ENCODE results near the gene CNN3. TPM values are rescaled to one million over a fixed set of nuclear protein-coding genes. Genes with fewer than 3 reads are reported as not detected.

Gene CNN3
- total RNA-seq, 4 donors from 2014 or later: 148 to 216 (median 175) TPM

DNA sequence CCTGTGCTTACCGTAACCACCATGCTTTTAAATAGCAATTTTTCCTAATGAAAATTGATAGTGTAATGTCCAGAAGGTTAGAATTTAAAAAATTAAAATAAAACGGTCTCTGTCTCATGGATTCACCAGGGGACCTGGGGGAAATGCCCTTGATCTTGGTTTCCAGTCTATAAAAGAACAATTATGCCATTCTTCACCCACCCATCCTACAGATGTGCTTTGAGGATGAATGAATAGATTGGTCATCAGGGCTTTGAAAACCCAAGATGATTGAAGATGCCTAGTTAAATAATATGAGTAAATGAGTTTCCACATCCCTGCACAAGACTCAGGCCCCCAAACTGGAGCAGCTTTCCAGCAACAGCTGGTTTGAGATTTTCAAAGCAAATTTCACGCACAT, 38.7 kb downstream of the CNN3 start:
- TF ChIP-seq, protein P1, sequence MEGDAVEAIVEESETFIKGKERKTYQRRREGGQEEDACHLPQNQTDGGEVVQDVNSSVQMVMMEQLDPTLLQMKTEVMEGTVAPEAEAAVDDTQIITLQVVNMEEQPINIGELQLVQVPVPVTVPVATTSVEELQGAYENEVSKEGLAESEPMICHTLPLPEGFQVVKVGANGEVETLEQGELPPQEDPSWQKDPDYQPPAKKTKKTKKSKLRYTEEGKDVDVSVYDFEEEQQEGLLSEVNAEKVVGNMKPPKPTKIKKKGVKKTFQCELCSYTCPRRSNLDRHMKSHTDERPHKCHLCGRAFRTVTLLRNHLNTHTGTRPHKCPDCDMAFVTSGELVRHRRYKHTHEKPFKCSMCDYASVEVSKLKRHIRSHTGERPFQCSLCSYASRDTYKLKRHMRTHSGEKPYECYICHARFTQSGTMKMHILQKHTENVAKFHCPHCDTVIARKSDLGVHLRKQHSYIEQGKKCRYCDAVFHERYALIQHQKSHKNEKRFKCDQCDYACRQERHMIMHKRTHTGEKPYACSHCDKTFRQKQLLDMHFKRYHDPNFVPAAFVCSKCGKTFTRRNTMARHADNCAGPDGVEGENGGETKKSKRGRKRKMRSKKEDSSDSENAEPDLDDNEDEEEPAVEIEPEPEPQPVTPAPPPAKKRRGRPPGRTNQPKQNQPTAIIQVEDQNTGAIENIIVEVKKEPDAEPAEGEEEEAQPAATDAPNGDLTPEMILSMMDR (IDR thresholded peaks at IDR 0.05): no peak
- no peak for DNase-seq (ENCODE audit: low spot score)
- ATAC-seq (ENCODE audit: low FRiP score): no peak

GRCh38 chr1:94887603-94888171, 39.2 kb downstream of the CNN3 start:
- ATAC-seq (ENCODE audit: low FRiP score) (no peak), DNase-seq (ENCODE audit: low spot score) (no peak)
- TF ChIP-seq, protein P1 (IDR thresholded peaks at IDR 0.05): no peak

- TF ChIP-seq, protein P1 (IDR thresholded peaks at IDR 0.05): no peak
- ATAC-seq (ENCODE audit: low FRiP score): no peak
- no peak for DNase-seq (ENCODE audit: low spot score)
These were observed 39.8 kb downstream of the CNN3 start for GRCh38 chr1:94887106-94887505.

- ATAC-seq (ENCODE audit: low FRiP score) (no peak), DNase-seq (ENCODE audit: low spot score) (no peak)
- TF ChIP-seq, protein P1 (IDR thresholded peaks at IDR 0.05): no peak
These were observed 40.5 kb downstream of the CNN3 start for GRCh38 chr1:94886361-94886760.

GRCh38 chr1:94884507-94884906, 42.4 kb downstream of the CNN3 start:
- no peak for ATAC-seq (ENCODE audit: low FRiP score)
- TF ChIP-seq, protein P1 (IDR thresholded peaks at IDR 0.05): no peak
- DNase-seq (ENCODE audit: low spot score): no peak

GRCh38 chr1:94884106-94884505, 42.8 kb downstream of the CNN3 start:
- peak; percentile 38 for ATAC-seq (ENCODE audit: low FRiP score)
- TF ChIP-seq, protein P1 (IDR thresholded peaks at IDR 0.05): no peak
- no peak for DNase-seq (ENCODE audit: low spot score)

DNA sequence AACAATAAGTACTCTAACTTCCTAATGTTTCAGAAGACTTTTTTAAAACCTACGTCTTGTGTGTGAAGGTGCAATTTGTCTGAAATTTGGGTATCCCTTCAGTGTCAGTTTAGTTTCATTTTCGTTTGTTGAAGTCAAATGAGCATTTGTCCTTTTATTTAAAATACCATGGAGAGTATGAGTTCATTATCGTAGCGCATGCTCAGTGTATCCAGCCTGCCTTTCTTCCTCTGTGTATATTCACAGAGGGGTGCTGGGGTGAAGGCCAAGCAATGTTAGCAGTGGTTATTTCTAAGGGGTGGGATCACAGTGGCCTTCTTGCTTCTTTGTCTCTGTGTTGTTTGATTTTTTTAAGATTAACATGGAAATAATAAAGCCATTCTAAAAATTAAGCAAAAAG, 43.2 kb downstream of the CNN3 start:
- ATAC-seq (ENCODE audit: low FRiP score) (peak; percentile 70), DNase-seq (ENCODE audit: low spot score) (no peak)
- TF ChIP-seq, protein P1 (IDR thresholded peaks at IDR 0.05): no peak
